Sigmoid colon (tissue), 7 donors: ENCODE measurements around the gene CNTNAP5. TPM values are rescaled to one million over a fixed set of nuclear protein-coding genes. Genes with fewer than 3 reads are reported as not detected.

Source experiments
- DNase-seq: peaks from one replicate; pipeline ENCODE4 v3.0.0-alpha.2; 2019
- H3K27ac ChIP-seq, 4 donors: fragments of 200-600 bp; sonication (generic); one replicate each; pipeline ENCODE4 v1.5.1; 2016 to 2019; ENCODE audit warnings: mild to moderate bottlenecking in 1 of 4
- H3K27me3 ChIP-seq, 3 donors: fragments of 200-600 bp; sonication (generic); one replicate each; pipeline ENCODE4 v1.5.1; 2019; ENCODE audit warnings: mild to moderate bottlenecking in 1 of 3
- H3K36me3 ChIP-seq, 4 donors: fragments of 200-600 bp; sonication (generic); one replicate each; pipeline ENCODE4 v1.5.1; 2016 to 2019
- H3K4me1 ChIP-seq, 4 donors: fragments of 200-600 bp; sonication (generic); one replicate each; pipeline ENCODE4 v1.5.1; 2017 to 2019
- H3K4me3 ChIP-seq, 4 donors: fragments of 200-600 bp; sonication (generic); one replicate each; pipeline ENCODE4 v1.5.1; 2017 to 2019; ENCODE audit warnings: mild to moderate bottlenecking in 2 of 4, moderate library complexity in 1 of 4
- H3K9me3 ChIP-seq, 4 donors: fragments of 200-600 bp in 3 of 4; sonication (generic) in 3 of 4; one replicate each; pipeline versions ENCODE4 v1.5.1 to v1.6.1; 2013 to 2019
- CTCF ChIP-seq, 4 experiments: fragments of 450-650 bp in 3 of 4; fragments of 200-600 bp in 1 of 4; IDR thresholded peaks; one replicate each; pipeline ENCODE4 v1.5.1; 2016 to 2019; ENCODE audit warnings: antibody characterized with exemption in 4 of 4, mild to moderate bottlenecking in 3 of 4, moderate library complexity in 2 of 4
- EP300 ChIP-seq, 4 donors: sonication (generic); formaldehyde crosslinking; IDR thresholded peaks; one replicate each; pipeline ENCODE4 v1.6.1; 2017; ENCODE audit warnings: antibody characterized with exemption in 4 of 4
- POLR2A ChIP-seq, 2 donors: fragments of 450-650 bp; IDR thresholded peaks; one replicate each; pipeline ENCODE4 v1.6.1; 2016; ENCODE audit warnings: antibody characterized with exemption in 2 of 2, mild to moderate bottlenecking in 2 of 2, moderate library complexity in 2 of 2
- POLR2AphosphoS5 ChIP-seq, 4 donors: sonication (generic); formaldehyde crosslinking; IDR thresholded peaks; one replicate each; pipeline ENCODE4 v1.6.1; 2017; ENCODE audit warnings: antibody characterized with exemption in 4 of 4
- WGBS, 2 donors: extraction: QIAGEN DNeasy Blood & Tissue Kit; methylation state at CpG; one replicate each; pipeline ENCODE4 v1.1.7; 2013; 5-methylcytosine and 5-hydroxymethylcytosine counted together
- intact Hi-C: fragments of 100-400 bp; cut with DNase I; formaldehyde crosslinking; loops from one replicate; pipeline ENCODE4 v1.15.1; 2023
- polyA plus RNA-seq, 3 donors: library from polyadenylated mRNA; stranded (reverse); fragments of 200-250 nt; gene quantifications; one replicate each; pipeline ENCODE4 v1.2.3, GENCODE V29; 2013
- total RNA-seq, 4 donors: library from RNA; depleted of rRNA; stranded (reverse); fragments of >200 nt; gene quantifications; one replicate each; pipeline ENCODE4 v1.1.0, GENCODE V29; 2016
- donor health status: healthy with polysubstance abuse.
- donor health status: Bipolar disorder and iron deficiency.
- donor health status: healthy.

CNTNAP5 gene
- total and polyA plus RNA-seq, 7 donors = 0.74 to 4.5 (median 1.5) TPM; not detected in 2

- TF ChIP-seq POLR2A (IDR thresholded peaks at IDR 0.05) (no peak), CTCF (IDR thresholded peaks at IDR 0.05) (no peak), EP300 (IDR thresholded peaks at IDR 0.05) (no peak), POLR2AphosphoS5 (IDR thresholded peaks at IDR 0.05) (no peak)
- 62 to 78% methylated on average over 1 of the region's 1 CpG for WGBS, 2 donors
- Histone ChIP-seq H3K36me3 (no peaks in the 10 kb centered on the region), H3K9me3 (no peaks in the 10 kb centered on the region), H3K27me3 (no peaks in the 10 kb centered on the region), H3K27ac (no peak overlapping the region), H3K4me1 (peaks cover 0 to 5% (median 3%) of the 10 kb centered on the region in 4 donors), H3K4me3 (no peak overlapping the region)
- no peak for DNase-seq
- intact Hi-C loops = no loop called here
Measured at GRCh38 chr2:124317628-124318027, 292.5 kb downstream of the CNTNAP5 start.

GRCh38 chr2:124318913-124319312 lies 293.8 kb downstream of the CNTNAP5 start:
- WGBS, 2 donors = 59 to 77% methylated on average over 2 of the region's 2 CpGs
- TF ChIP-seq POLR2AphosphoS5 (IDR thresholded peaks at IDR 0.05) (no peak), POLR2A (IDR thresholded peaks at IDR 0.05) (no peak), EP300 (IDR thresholded peaks at IDR 0.05) (no peak), CTCF (IDR thresholded peaks at IDR 0.05) (no peak)
- intact Hi-C loops = no loop called here
- H3K4me3 ChIP-seq = no peak overlapping the region
- no peaks in the 10 kb centered on the region for H3K36me3 ChIP-seq
- H3K4me1 ChIP-seq = peaks cover 0 to 5% (median 3%) of the 10 kb centered on the region in 4 donors
- no peaks in the 10 kb centered on the region for H3K27me3 ChIP-seq
- no peak for DNase-seq
- no peaks in the 10 kb centered on the region for H3K9me3 ChIP-seq
- no peak overlapping the region for H3K27ac ChIP-seq

GRCh38 chr2:124319577-124319976 lies 294.5 kb downstream of the CNTNAP5 start:
- TF ChIP-seq EP300 (IDR thresholded peaks at IDR 0.05) (no peak), POLR2A (IDR thresholded peaks at IDR 0.05) (no peak), POLR2AphosphoS5 (IDR thresholded peaks at IDR 0.05) (no peak), CTCF (IDR thresholded peaks at IDR 0.05) (no peak)
- Histone ChIP-seq H3K27me3 (no peaks in the 10 kb centered on the region), H3K4me1 (peaks cover 0 to 5% (median 3%) of the 10 kb centered on the region in 4 donors), H3K36me3 (no peaks in the 10 kb centered on the region), H3K4me3 (no peak overlapping the region), H3K9me3 (no peaks in the 10 kb centered on the region), H3K27ac (no peak overlapping the region)
- intact Hi-C loops = no loop called here
- WGBS, 2 donors = 35 to 66% methylated on average over 3 of the region's 3 CpGs
- no peak for DNase-seq

- Histone ChIP-seq H3K27ac (no peak overlapping the region), H3K27me3 (no peaks in the 10 kb centered on the region), H3K9me3 (no peaks in the 10 kb centered on the region), H3K4me1 (peaks cover 0 to 3% (median 2%) of the 10 kb centered on the region in 4 donors), H3K36me3 (no peaks in the 10 kb centered on the region), H3K4me3 (no peak overlapping the region)
- TF ChIP-seq POLR2AphosphoS5 (IDR thresholded peaks at IDR 0.05) (no peak), EP300 (IDR thresholded peaks at IDR 0.05) (no peak), POLR2A (IDR thresholded peaks at IDR 0.05) (no peak), CTCF (IDR thresholded peaks at IDR 0.05) (no peak)
- no peak for DNase-seq
- intact Hi-C loops = no loop called here
- WGBS, 2 donors = 66 to 77% methylated on average over 5 of the region's 5 CpGs
Measured at GRCh38 chr2:124320051-124320688, 295.1 kb downstream of the CNTNAP5 start.

GRCh38 chr2:124323321-124323720 lies 298.2 kb downstream of the CNTNAP5 start:
- no peak for DNase-seq
- Histone ChIP-seq H3K9me3 (no peaks in the 10 kb centered on the region), H3K4me1 (no peaks in the 10 kb centered on the region), H3K4me3 (no peak overlapping the region), H3K36me3 (no peaks in the 10 kb centered on the region), H3K27ac (no peak overlapping the region), H3K27me3 (no peaks in the 10 kb centered on the region)
- WGBS, 2 donors = 65 to 84% methylated on average over 2 of the region's 2 CpGs
- TF ChIP-seq POLR2AphosphoS5 (IDR thresholded peaks at IDR 0.05) (no peak), EP300 (IDR thresholded peaks at IDR 0.05) (no peak), CTCF (IDR thresholded peaks at IDR 0.05) (no peak), POLR2A (IDR thresholded peaks at IDR 0.05) (no peak)
- intact Hi-C loops = no loop called here
